ENCODE measurements around the gene RAB1B.

DNA sequence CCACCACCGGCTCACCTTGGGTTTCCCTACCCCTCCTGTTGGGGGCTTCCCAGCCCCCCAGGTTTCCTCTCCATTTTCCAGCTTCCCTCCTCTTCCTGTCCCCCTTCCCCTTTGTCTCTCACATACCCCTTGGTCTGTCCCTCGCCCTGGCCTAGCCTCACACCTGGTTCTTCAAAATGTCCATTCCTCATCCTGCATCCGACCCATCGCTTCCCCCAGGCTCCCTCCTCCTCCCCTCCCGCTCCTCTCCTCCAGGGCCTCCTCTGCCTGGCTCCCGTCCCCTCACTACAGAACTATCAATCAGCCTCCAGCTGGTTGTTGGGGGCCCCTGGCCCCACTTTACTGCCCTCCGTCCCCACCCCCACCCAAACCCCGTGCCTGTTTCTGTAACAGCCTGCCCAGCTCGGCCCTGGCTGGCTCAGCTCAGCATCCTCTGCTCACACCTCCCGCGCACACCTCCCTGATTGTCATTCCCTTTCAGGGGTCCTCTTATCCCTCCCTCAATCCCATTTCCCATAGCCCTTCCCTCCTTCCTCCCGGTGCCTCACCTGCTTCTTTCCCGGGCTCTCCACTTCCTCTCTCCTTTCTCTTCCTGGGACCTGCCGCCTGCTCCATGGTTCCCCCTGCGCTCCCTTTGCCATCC, 10.8 kb downstream of the RAB1B start:
- TF ChIP-seq, protein P1, sequence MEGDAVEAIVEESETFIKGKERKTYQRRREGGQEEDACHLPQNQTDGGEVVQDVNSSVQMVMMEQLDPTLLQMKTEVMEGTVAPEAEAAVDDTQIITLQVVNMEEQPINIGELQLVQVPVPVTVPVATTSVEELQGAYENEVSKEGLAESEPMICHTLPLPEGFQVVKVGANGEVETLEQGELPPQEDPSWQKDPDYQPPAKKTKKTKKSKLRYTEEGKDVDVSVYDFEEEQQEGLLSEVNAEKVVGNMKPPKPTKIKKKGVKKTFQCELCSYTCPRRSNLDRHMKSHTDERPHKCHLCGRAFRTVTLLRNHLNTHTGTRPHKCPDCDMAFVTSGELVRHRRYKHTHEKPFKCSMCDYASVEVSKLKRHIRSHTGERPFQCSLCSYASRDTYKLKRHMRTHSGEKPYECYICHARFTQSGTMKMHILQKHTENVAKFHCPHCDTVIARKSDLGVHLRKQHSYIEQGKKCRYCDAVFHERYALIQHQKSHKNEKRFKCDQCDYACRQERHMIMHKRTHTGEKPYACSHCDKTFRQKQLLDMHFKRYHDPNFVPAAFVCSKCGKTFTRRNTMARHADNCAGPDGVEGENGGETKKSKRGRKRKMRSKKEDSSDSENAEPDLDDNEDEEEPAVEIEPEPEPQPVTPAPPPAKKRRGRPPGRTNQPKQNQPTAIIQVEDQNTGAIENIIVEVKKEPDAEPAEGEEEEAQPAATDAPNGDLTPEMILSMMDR (conservative IDR thresholded peaks at IDR 0.05; ENCODE audit: low read length) = no peak
- no peak for TF ChIP-seq EZH2phosphoT487 (IDR thresholded peaks at IDR 0.05; ENCODE audit: borderline replicate concordance)

Measured in Loucy (cell line).